H1 (cell line): ENCODE data around the gene HAS3. TPM values are rescaled to one million over a fixed set of nuclear protein-coding genes. Genes with fewer than 3 reads are reported as not detected.
A peak's percentile ranks its signal among the peaks of the same experiment; 100 is the strongest.

Experiments used
- CTCF ChIA-PET: fragments of 300-600 bp; sonication (Branson Sonifier 250); formaldehyde crosslinking; loops from one replicate; lab custom pipeline; 2021; ENCODE audit not compliant: partially characterized antibody; lab: Charles Lee
- POLR2A ChIA-PET: fragments of 300-600 bp; sonication (Branson Sonifier 250); formaldehyde crosslinking; loops from one replicate; lab custom pipeline; 2021; ENCODE audit warnings: inconsistent platforms; ENCODE audit not compliant: partially characterized antibody; lab: Charles Lee
- DNase-seq, 2 experiments: peaks; one replicate each; pipeline versions ENCODE4 v3.0.0 to v3.0.0-alpha.2; 2010 to 2022; ENCODE audit warnings: low spot score in 2 of 2, low read depth in 1 of 2, mixed read lengths in 1 of 2
- FAIRE-seq: peaks from 2 replicates; lab custom pipeline; 2011; peaks lifted over from hg19 to GRCh38; lab: Jason Lieb, UNC
- H2AFZ ChIP-seq: 2 replicates; pipeline ENCODE4 v1.8.1; 2012; ENCODE audit warnings: low read length, inconsistent platforms
- H2AK5ac ChIP-seq: 2 replicates; pipeline ENCODE4 v1.6.1; 2013; ENCODE audit warnings: low read depth, low read length
- H2BK120ac ChIP-seq: replicated peaks from 2 replicates; pipeline ENCODE3; 2013; ENCODE audit warnings: low read depth, low read length, inconsistent platforms
- H2BK12ac ChIP-seq: 2 replicates; pipeline ENCODE4 v1.6.1; 2013; ENCODE audit warnings: low read depth, low read length
- H2BK15ac ChIP-seq: 2 replicates; pipeline ENCODE4 v1.6.1; 2013; ENCODE audit warnings: low read length
- H2BK20ac ChIP-seq: 2 replicates; pipeline ENCODE4 v1.6.1; 2013; ENCODE audit warnings: low read length
- H2BK5ac ChIP-seq: 2 replicates; pipeline ENCODE4 v1.6.1; 2013; ENCODE audit warnings: low read depth, low read length
- H3K14ac ChIP-seq: 2 replicates; pipeline ENCODE4 v1.6.1; 2013; ENCODE audit warnings: inconsistent platforms; ENCODE audit not compliant: insufficient read length
- H3K18ac ChIP-seq: 2 replicates; pipeline ENCODE4 v1.6.1; 2013; ENCODE audit warnings: low read length; ENCODE audit errors: extremely low read depth
- H3K23ac ChIP-seq: 2 replicates; pipeline ENCODE4 v1.6.1; 2013; ENCODE audit warnings: inconsistent platforms; ENCODE audit not compliant: insufficient read length
- H3K23me2 ChIP-seq: 2 replicates; pipeline ENCODE4 v1.6.1; 2013; ENCODE audit warnings: low read depth, low read length
- H3K27ac ChIP-seq: 2 replicates; pipeline ENCODE4 v1.6.1; 2011; ENCODE audit warnings: low read depth, low read length, inconsistent platforms
- H3K27me3 ChIP-seq, 4 experiments: replicated peaks in 1 of 4; 1 replicate in 1 of 4; 2 replicates in 3 of 4; pipeline versions ENCODE4 v1.6.1 to v1.8.1; 2011 to 2013; ENCODE audit warnings: low read length in 3 of 4, mild to moderate bottlenecking in 3 of 4, inconsistent platforms in 2 of 4, mixed read lengths in 2 of 4, moderate library complexity in 1 of 4; ENCODE audit not compliant: control insufficient read depth in 3 of 4, insufficient read depth in 3 of 4; ENCODE audit errors: extremely low read depth in 1 of 4
- H3K36me3 ChIP-seq, 4 experiments: 2 replicates each; pipeline versions ENCODE4 v1.6.1 to v1.8.1; 2011 to 2013; ENCODE audit warnings: mild to moderate bottlenecking in 4 of 4, low read length in 3 of 4, moderate library complexity in 2 of 4, control low read depth in 1 of 4, inconsistent platforms in 1 of 4; ENCODE audit not compliant: insufficient read depth in 4 of 4, control insufficient read depth in 2 of 4
- H3K4ac ChIP-seq: replicated peaks from 2 replicates; pipeline ENCODE3; 2013; ENCODE audit warnings: low read length, low read depth, mixed read lengths, inconsistent platforms; ENCODE audit not compliant: insufficient read length
- H3K4me1 ChIP-seq, 4 experiments: replicated peaks in 1 of 4; 1 replicate in 1 of 4; 2 replicates in 3 of 4; pipeline versions ENCODE4 v1.6.1 to v1.8.1; 2011 to 2013; ENCODE audit warnings: low read length in 3 of 4, inconsistent platforms in 2 of 4, mixed read lengths in 1 of 4; ENCODE audit not compliant: insufficient read depth in 4 of 4, control insufficient read depth in 3 of 4
- H3K4me2 ChIP-seq, 2 experiments: 2 replicates each; pipeline versions ENCODE4 v1.6.1 to v1.8.1; 2011 to 2013; ENCODE audit warnings: low read depth in 2 of 2, low read length in 2 of 2, control low read depth in 1 of 2, inconsistent platforms in 1 of 2, mild to moderate bottlenecking in 1 of 2; ENCODE audit not compliant: insufficient read depth in 1 of 2
- H3K4me3 ChIP-seq, 4 experiments: fragments of 200-600, 300-600 bp in 1 of 4; sonication (generic), shearing (Covaris generic), sonication (Bioruptor Twin) in 1 of 4; 2 replicates each; pipeline versions ENCODE4 v1.5.1 to v1.8.1; 2011 to 2016; ENCODE audit warnings: low read length in 4 of 4, low read depth in 3 of 4, control low read depth in 2 of 4, inconsistent platforms in 2 of 4, mild to moderate bottlenecking in 2 of 4, mixed read lengths in 1 of 4, moderate library complexity in 1 of 4; ENCODE audit not compliant: insufficient read depth in 2 of 4; ENCODE audit errors: extremely low read depth in 1 of 4
- H3K56ac ChIP-seq: replicated peaks from 2 replicates; pipeline ENCODE3; 2013; ENCODE audit warnings: low read depth, mild to moderate bottlenecking, mixed read lengths, low read length, inconsistent platforms; ENCODE audit not compliant: insufficient read length
- H3K79me1 ChIP-seq: 2 replicates; pipeline ENCODE4 v1.6.1; 2013; ENCODE audit warnings: low read depth, low read length, control low read depth
- H3K79me2 ChIP-seq, 2 experiments: 2 replicates each; pipeline versions ENCODE4 v1.6.1 to v1.8.1; 2012 to 2013; ENCODE audit warnings: low read length in 2 of 2, mild to moderate bottlenecking in 2 of 2, inconsistent platforms in 1 of 2; ENCODE audit not compliant: insufficient read depth in 2 of 2, control insufficient read depth in 1 of 2
- H3K9ac ChIP-seq, 4 experiments: replicated peaks in 1 of 4; 1 replicate in 1 of 4; 2 replicates in 3 of 4; pipeline versions ENCODE4 v1.6.1 to v1.8.1; 2011 to 2013; ENCODE audit warnings: low read depth in 3 of 4, low read length in 3 of 4, control low read depth in 2 of 4, mild to moderate bottlenecking in 2 of 4, moderate library complexity in 2 of 4, inconsistent platforms in 1 of 4; ENCODE audit errors: extremely low read depth in 1 of 4
- H3K9me3 ChIP-seq, 2 experiments: 2 replicates each; pipeline versions ENCODE4 v1.6.1 to v1.8.1; 2012 to 2013; ENCODE audit warnings: mild to moderate bottlenecking in 2 of 2, moderate library complexity in 2 of 2, control low read depth in 1 of 2, inconsistent platforms in 1 of 2, low read depth in 1 of 2, low read length in 1 of 2, mixed read lengths in 1 of 2; ENCODE audit not compliant: insufficient read depth in 2 of 2
- H4K20me1 ChIP-seq, 2 experiments: replicated peaks in 1 of 2; 2 replicates each; pipeline versions ENCODE3 to v1.8.1; 2011 to 2013; ENCODE audit warnings: inconsistent platforms in 2 of 2, low read length in 2 of 2, mild to moderate bottlenecking in 1 of 2; ENCODE audit not compliant: insufficient read depth in 2 of 2, control insufficient read depth in 1 of 2
- H4K5ac ChIP-seq: 2 replicates; pipeline ENCODE4 v1.6.1; 2013; ENCODE audit warnings: low read length, low read depth, mixed read lengths, inconsistent platforms; ENCODE audit not compliant: insufficient read length
- H4K8ac ChIP-seq: 2 replicates; pipeline ENCODE4 v1.8.0; 2013; ENCODE audit warnings: mild to moderate bottlenecking, moderate library complexity, low read length, inconsistent platforms; ENCODE audit not compliant: insufficient read depth; ENCODE audit errors: extremely low read depth
- H4K91ac ChIP-seq: replicated peaks from 2 replicates; pipeline ENCODE3; 2013; ENCODE audit warnings: low read length, mixed read lengths, inconsistent platforms; ENCODE audit not compliant: insufficient read length
- BCL11A ChIP-seq, 2 experiments: IDR thresholded peaks; one replicate each; pipeline ENCODE4 v1.6.1; 2011; ENCODE audit warnings: low read depth in 2 of 2, low read length in 2 of 2, mild to moderate bottlenecking in 2 of 2
- NRF1 ChIP-seq: IDR thresholded peaks from 2 replicates; pipeline ENCODE4 v1.6.1; 2011; ENCODE audit warnings: mild to moderate bottlenecking, low read depth, low read length, improper control_type of control experiment
- RBBP5 ChIP-seq: IDR thresholded peaks from 2 replicates; pipeline ENCODE4 v1.7.1; 2012; ENCODE audit warnings: low read depth, mild to moderate bottlenecking, inconsistent platforms, low read length, moderate library complexity, borderline replicate concordance
- SP2 ChIP-seq: IDR thresholded peaks from 2 replicates; pipeline ENCODE4 v1.6.1; 2012; ENCODE audit warnings: mild to moderate bottlenecking, low read length, inconsistent platforms
- SUZ12 ChIP-seq: fragments of 200-600 bp; sonication (generic); IDR thresholded peaks from 2 replicates; pipeline ENCODE4 v1.6.1; 2012; ENCODE audit warnings: mild to moderate bottlenecking, inconsistent platforms, low read length, moderate library complexity, mixed read lengths
- YY1 ChIP-seq: IDR thresholded peaks from 2 replicates; pipeline ENCODE4 v1.6.1; 2011; ENCODE audit warnings: low read depth, mild to moderate bottlenecking, low read length
- whole genome bisulfite sequencing, 2 experiments: shearing (Covaris generic) in 1 of 2; methylation state at CpG; one replicate each; pipeline versions ENCODE4 v1.1.6 to v1.1.7; 2013 to 2015; ENCODE audit warnings: low lambda C conversion rate in 2 of 2, mixed read lengths in 2 of 2, inconsistent platforms in 1 of 2, low coverage in 1 of 2, missing lambda C conversion rate in 1 of 2; ENCODE audit not compliant: insufficient replicate concordance in 2 of 2, insufficient coverage in 1 of 2, insufficient read length in 1 of 2; ENCODE audit errors: extremely low coverage in 1 of 2, missing lambda C conversion rate in 1 of 2; 5-methylcytosine and 5-hydroxymethylcytosine counted together
- polyA plus RNA-seq, 7 experiments: library from polyadenylated mRNA; depleted of rRNA in 3 of 7; stranded (reverse) in 5 of 7; unstranded in 2 of 7; fragments of >200 nt in 5 of 7; fragments of 200-250 nt in 2 of 7; gene quantifications; 1 replicate in 5 of 7; 2 replicates in 1 of 7; 4 replicates in 1 of 7; pipeline versions ENCODE4 v1.2.1 to v1.2.3, GENCODE V29; 2011 to 2013; ENCODE audit warnings: missing spikeins in 2 of 7, mixed read lengths in 2 of 7
- total RNA-seq: library from RNA; stranded (reverse); fragmentation: NEBNext Ultra II Directional; extraction: Animal tissue kit (Norgen Biotek cat#: 25700); gene quantifications from 2 replicates; pipeline ENCODE4 v1.2.1, GENCODE V29; 2021

HAS3 gene
- total and polyA plus RNA-seq, 2 of the 8 experiments (the other 6 are each of a cell fraction or from before 2014, with no cell fraction given) = 32.1 to 69.6 TPM

DNA sequence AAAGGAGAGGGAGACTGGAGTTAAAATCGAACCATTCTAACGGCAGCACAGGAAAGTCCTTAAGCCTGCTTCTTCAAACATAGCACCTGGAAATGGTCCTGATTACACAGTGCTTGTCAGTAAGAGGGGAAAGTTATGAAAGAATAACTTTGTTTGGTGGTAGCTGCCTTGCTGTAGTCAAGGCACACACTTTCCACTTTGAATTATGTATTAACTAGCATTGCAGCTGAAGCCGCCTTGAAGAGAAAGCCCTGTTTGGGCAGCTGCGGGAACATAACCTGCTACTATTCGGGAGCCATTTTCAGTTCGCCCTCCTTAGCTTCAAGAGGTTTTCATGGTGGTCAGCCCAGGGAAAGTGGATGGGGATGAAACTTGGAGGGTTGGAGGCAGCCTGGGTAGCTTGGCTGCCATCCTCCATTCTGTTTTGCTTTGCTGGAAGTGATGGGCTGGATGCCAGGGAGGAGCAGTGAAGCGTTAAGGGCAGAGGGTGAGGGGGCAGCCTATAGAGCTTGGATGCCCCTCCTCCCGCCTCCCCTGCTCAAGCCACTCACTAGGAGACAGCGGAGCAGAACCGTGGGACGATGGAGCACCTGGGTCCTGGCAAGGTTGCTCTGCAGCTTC is 5.3 kb upstream of the HAS3 start:
- 77% methylated on average over 11 of the region's 11 CpGs; no CpG with 5 or more reads in 1 of the 2 experiments for WGBS, 2 experiments

More for the DNA sequence above, 5.3 kb upstream of the HAS3 start:
- Histone ChIP-seq H2BK15ac (peak overlapping the region; percentile 74; the same call in 1 of the 2 replicates), H2BK20ac (peak overlapping the region; percentile 67), H3K18ac (0 out of 2 replicates have a peak overlapping the region, but pooled peaks have one; percentile 33), H3K14ac (no peak overlapping the region), H3K56ac (no peak overlapping the region), H4K5ac (no peak overlapping the region), H2BK120ac (peak overlapping the region; percentile 6), H3K9ac (no peak overlapping the region), H3K36me3 (no peaks in the 10 kb centered on the region), H2BK12ac (peak overlapping the region; percentile 82; the same call in 1 of the 2 replicates), H3K27ac (no peak overlapping the region), H3K4me1 (peaks cover 15 to 27% (median 19%) of the 10 kb centered on the region in 4 experiments), H2BK5ac (peak overlapping the region; percentile 22; the same call in 1 of the 2 replicates), H3K79me2 (no peaks in the 10 kb centered on the region), H4K20me1 (no peaks in the 10 kb centered on the region), H3K4me2 (no peak overlapping the region), H4K8ac (0 out of 2 replicates have a peak overlapping the region, but pooled peaks have one; percentile 37), H3K4me3 (no peak overlapping the region), H4K91ac (peak overlapping the region; percentile 14), H3K27me3 (no peaks in the 10 kb centered on the region; a peak in 1 of 7 replicates), H2AK5ac (no peak overlapping the region), H3K79me1 (no peaks in the 10 kb centered on the region), H3K9me3 (no peaks in the 10 kb centered on the region), H3K4ac (peak overlapping the region; percentile 33), H3K23me2 (peaks cover 4% of the 10 kb centered on the region; the same call in 1 of the 2 replicates), H2AFZ (peak overlapping the region; percentile 17; the same call in 1 of the 2 replicates), H3K23ac (no peak overlapping the region)
- DNase-seq (no peak), FAIRE-seq (peak; percentile 13)
- CTCF ChIA-PET = interaction anchor here (1.0 to 4.1 kb wide), 11 partner anchors 8 to 182 kb away, joined by 3 to 23 read pairs (median 5); no protein-coding TSS in a partner anchor
- TF ChIP-seq RBBP5 (no peak), NRF1 (no peak), BCL11A (IDR thresholded peaks at IDR 0.05; ENCODE audit: low read depth in 2 of 2, low read length in 2 of 2) (no peak), YY1 (no peak), SUZ12 (no peak), SP2 (no peak)
- POLR2A ChIA-PET = interaction anchor here (1.0 to 2.7 kb wide), 7 partner anchors 8 to 28 kb away, joined by 3 to 11 read pairs (median 4); no protein-coding TSS in a partner anchor
